ENCODE measurements around the gene CRYBG1.

Gene CRYBG1

GRCh38 chr6:106413722-106414121 lies 53.2 kb downstream of the CRYBG1 start:
- DNase-seq (ENCODE audit: low read depth), result no peak
- no peak overlapping the region for H3K4me3 ChIP-seq (ENCODE audit: low read depth, low read length)
- no peak for TF ChIP-seq MAX (IDR thresholded peaks at IDR 0.05; ENCODE audit: low read depth, low read length)
- no peak for TF ChIP-seq POLR2A (IDR thresholded peaks at IDR 0.05; ENCODE audit: extremely low read depth, insufficient read length)
- no peak for TF ChIP-seq MYC (IDR thresholded peaks at IDR 0.05; ENCODE audit: low read depth, low read length)
- no peak for TF ChIP-seq CTCF (IDR thresholded peaks at IDR 0.05; ENCODE audit: low read depth, low read length)

GRCh38 chr6:106415921-106416320 lies 55.4 kb downstream of the CRYBG1 start:
- no peak overlapping the region for H3K4me3 ChIP-seq (ENCODE audit: low read depth, low read length)
- DNase-seq (ENCODE audit: low read depth), result no peak
- TF ChIP-seq MYC (IDR thresholded peaks at IDR 0.05; ENCODE audit: low read depth, low read length), result no peak
- no peak for TF ChIP-seq CTCF (IDR thresholded peaks at IDR 0.05; ENCODE audit: low read depth, low read length)
- no peak for TF ChIP-seq POLR2A (IDR thresholded peaks at IDR 0.05; ENCODE audit: extremely low read depth, insufficient read length)

GRCh38 chr6:106417572-106418147 lies 57.1 kb downstream of the CRYBG1 start:
- no peak overlapping the region for H3K4me3 ChIP-seq (ENCODE audit: low read depth, low read length)
- DNase-seq (ENCODE audit: low read depth), result no peak
- TF ChIP-seq MAX (IDR thresholded peaks at IDR 0.05; ENCODE audit: low read depth, low read length) (no peak), MYC (IDR thresholded peaks at IDR 0.05; ENCODE audit: low read depth, low read length) (no peak), POLR2A (IDR thresholded peaks at IDR 0.05; ENCODE audit: extremely low read depth, insufficient read length) (no peak), CTCF (IDR thresholded peaks at IDR 0.05; ENCODE audit: low read depth, low read length) (no peak)

GRCh38 chr6:106419900-106420613 lies 59.5 kb downstream of the CRYBG1 start:
- DNase-seq (ENCODE audit: low read depth), result no peak
- no peak overlapping the region for H3K4me3 ChIP-seq (ENCODE audit: low read depth, low read length)
- TF ChIP-seq MAX (IDR thresholded peaks at IDR 0.05; ENCODE audit: low read depth, low read length) (no peak), MYC (IDR thresholded peaks at IDR 0.05; ENCODE audit: low read depth, low read length) (no peak), CTCF (IDR thresholded peaks at IDR 0.05; ENCODE audit: low read depth, low read length) (no peak)

GRCh38 chr6:106421496-106421895 lies 61.0 kb downstream of the CRYBG1 start:
- no peak for TF ChIP-seq MYC (IDR thresholded peaks at IDR 0.05; ENCODE audit: low read depth, low read length)
- TF ChIP-seq CTCF (IDR thresholded peaks at IDR 0.05; ENCODE audit: low read depth, low read length), result no peak
- no peak for TF ChIP-seq POLR2A (IDR thresholded peaks at IDR 0.05; ENCODE audit: extremely low read depth, insufficient read length)
- no peak for TF ChIP-seq MAX (IDR thresholded peaks at IDR 0.05; ENCODE audit: low read depth, low read length)
- DNase-seq (ENCODE audit: low read depth), result no peak
- H3K4me3 ChIP-seq (ENCODE audit: low read depth, low read length), result no peak overlapping the region
